ENCODE data around the gene TVP23A. TPM values are rescaled to one million over a fixed set of nuclear protein-coding genes. Genes with fewer than 3 reads are reported as not detected.

TVP23A gene
- polyA plus RNA-seq, 3 donors = 0.06 to 0.17 (median 0.08) TPM

DNA sequence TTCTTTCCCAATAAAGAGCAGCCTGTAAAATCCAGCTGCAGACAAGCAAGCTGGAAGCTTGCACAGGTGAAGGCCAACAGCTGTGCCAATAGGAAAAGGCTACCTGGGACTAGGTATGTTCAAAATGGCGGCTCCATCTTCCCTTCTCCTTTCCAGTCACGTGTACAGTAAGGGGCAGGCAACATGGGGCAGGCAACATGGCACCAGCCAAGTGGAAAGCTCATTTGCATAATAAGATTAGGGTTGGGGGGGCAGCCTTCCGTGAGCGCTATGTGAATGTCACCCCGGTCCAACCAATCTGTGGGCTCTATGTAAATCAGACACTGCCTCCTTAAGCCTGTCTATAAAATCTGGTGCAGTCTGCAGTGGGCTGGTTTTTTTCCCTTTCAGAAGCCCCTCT, 31.3 kb downstream of the TVP23A start:
- no peaks in the 10 kb centered on the region for H3K36me3 ChIP-seq (replicated peaks in 1 of 2; ENCODE audit: control insufficient read depth in 1 of 2, insufficient read depth in 2 of 2, low read length in 2 of 2)
- no peaks in the 10 kb centered on the region for H3K9me3 ChIP-seq (replicated peaks in 1 of 2; ENCODE audit: control insufficient read depth in 1 of 2, insufficient read depth in 1 of 2, low read length in 2 of 2)
- Mint-ChIP-seq H3K4me3 (no peak overlapping the region), H3K27me3 (ENCODE audit: low read depth in 3 of 3) (peaks cover 0 to 2% (median 1%) of the 10 kb centered on the region in 3 donors), H3K4me1 (peaks cover 7% of the 10 kb centered on the region), H3K27ac (no peak overlapping the region), H3K36me3 (no peaks in the 10 kb centered on the region), H3K9me3 (peaks cover 0 to 2% (median 0%) of the 10 kb centered on the region in 7 donors)
- no peaks in the 10 kb centered on the region for H3K79me2 ChIP-seq (ENCODE audit: insufficient read depth, low read length)
- no peak for DNase-seq
- TF ChIP-seq, protein P1, sequence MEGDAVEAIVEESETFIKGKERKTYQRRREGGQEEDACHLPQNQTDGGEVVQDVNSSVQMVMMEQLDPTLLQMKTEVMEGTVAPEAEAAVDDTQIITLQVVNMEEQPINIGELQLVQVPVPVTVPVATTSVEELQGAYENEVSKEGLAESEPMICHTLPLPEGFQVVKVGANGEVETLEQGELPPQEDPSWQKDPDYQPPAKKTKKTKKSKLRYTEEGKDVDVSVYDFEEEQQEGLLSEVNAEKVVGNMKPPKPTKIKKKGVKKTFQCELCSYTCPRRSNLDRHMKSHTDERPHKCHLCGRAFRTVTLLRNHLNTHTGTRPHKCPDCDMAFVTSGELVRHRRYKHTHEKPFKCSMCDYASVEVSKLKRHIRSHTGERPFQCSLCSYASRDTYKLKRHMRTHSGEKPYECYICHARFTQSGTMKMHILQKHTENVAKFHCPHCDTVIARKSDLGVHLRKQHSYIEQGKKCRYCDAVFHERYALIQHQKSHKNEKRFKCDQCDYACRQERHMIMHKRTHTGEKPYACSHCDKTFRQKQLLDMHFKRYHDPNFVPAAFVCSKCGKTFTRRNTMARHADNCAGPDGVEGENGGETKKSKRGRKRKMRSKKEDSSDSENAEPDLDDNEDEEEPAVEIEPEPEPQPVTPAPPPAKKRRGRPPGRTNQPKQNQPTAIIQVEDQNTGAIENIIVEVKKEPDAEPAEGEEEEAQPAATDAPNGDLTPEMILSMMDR (IDR thresholded peaks at IDR 0.05) = no peak
- no peaks in the 10 kb centered on the region for H3K27me3 ChIP-seq (ENCODE audit: control insufficient read depth in 2 of 2, insufficient read depth in 2 of 2, low read length in 2 of 2)
- WGBS (ENCODE audit: insufficient coverage) = 90% methylated on average over 2 of the region's 5 CpGs
- H3K4me1 ChIP-seq (ENCODE audit: control insufficient read depth in 1 of 2, insufficient read depth in 2 of 2, low read length in 2 of 2) = peaks cover 9 to 12% of the 10 kb centered on the region in 2 donors
- no peak overlapping the region for H3K27ac ChIP-seq (ENCODE audit: low read depth in 1 of 2, low read length in 2 of 2)
- H3K4me3 ChIP-seq (replicated peaks in 1 of 3; ENCODE audit: low read depth in 2 of 3, low read length in 3 of 3) = no peak overlapping the region
- no peak overlapping the region for H3K9ac ChIP-seq (ENCODE audit: insufficient read depth, low read length, poor library complexity, severe bottlenecking)
- H3K4me2 ChIP-seq (replicated peaks; ENCODE audit: extremely low read depth, low read length, poor library complexity, severe bottlenecking) = no peak overlapping the region
- no peak overlapping the region for H2AFZ ChIP-seq (ENCODE audit: insufficient read depth, low read depth, low read length, poor library complexity, severe bottlenecking)
- H4K20me1 ChIP-seq (ENCODE audit: insufficient read depth, low read length) = no peaks in the 10 kb centered on the region
- intact Hi-C loops (cut with micrococcal nuclease) = no loop called here

DNA sequence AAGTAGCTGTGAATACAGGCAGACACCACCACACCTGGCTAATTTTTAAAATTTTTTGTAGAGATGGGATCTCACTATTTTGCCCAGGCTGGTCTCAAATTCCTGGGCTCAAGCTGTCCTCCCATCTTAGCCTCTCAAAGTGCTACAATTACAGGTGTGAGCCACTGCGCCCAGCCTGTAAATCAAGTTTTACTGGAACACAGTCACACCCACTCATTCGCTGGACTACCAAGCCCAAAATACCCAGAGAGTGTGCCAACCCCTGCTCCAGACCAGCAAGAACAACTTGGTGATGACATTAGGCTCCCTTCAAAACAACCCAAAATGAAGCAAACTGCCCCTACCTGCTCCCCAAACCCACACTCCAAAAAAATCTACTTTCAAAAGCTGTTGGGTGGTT, 36.0 kb downstream of the TVP23A start:
- no peak overlapping the region for H3K9ac ChIP-seq (ENCODE audit: insufficient read depth, low read length, poor library complexity, severe bottlenecking)
- H3K36me3 Mint-ChIP-seq = no peaks in the 10 kb centered on the region
- H3K4me1 ChIP-seq (ENCODE audit: control insufficient read depth in 1 of 2, insufficient read depth in 2 of 2, low read length in 2 of 2) = no peaks in the 10 kb centered on the region
- intact Hi-C loops (cut with micrococcal nuclease) = no loop called here
- H3K4me2 ChIP-seq (replicated peaks; ENCODE audit: extremely low read depth, low read length, poor library complexity, severe bottlenecking) = no peak overlapping the region
- H3K9me3 ChIP-seq (replicated peaks in 1 of 2; ENCODE audit: control insufficient read depth in 1 of 2, insufficient read depth in 1 of 2, low read length in 2 of 2) = no peaks in the 10 kb centered on the region
- H3K79me2 ChIP-seq (ENCODE audit: insufficient read depth, low read length) = no peaks in the 10 kb centered on the region
- H2AFZ ChIP-seq (ENCODE audit: insufficient read depth, low read depth, low read length, poor library complexity, severe bottlenecking) = no peak overlapping the region
- no peak overlapping the region for H3K4me3 Mint-ChIP-seq
- no peak for DNase-seq
- no peak overlapping the region for H3K27ac Mint-ChIP-seq
- H3K4me3 ChIP-seq (replicated peaks in 1 of 3; ENCODE audit: low read depth in 2 of 3, low read length in 3 of 3) = no peak overlapping the region
- TF ChIP-seq, protein P1 (IDR thresholded peaks at IDR 0.05) = no peak
- H4K20me1 ChIP-seq (ENCODE audit: insufficient read depth, low read length) = no peaks in the 10 kb centered on the region
- WGBS (ENCODE audit: insufficient coverage) = 89% methylated on average over 2 of the region's 2 CpGs
- no peaks in the 10 kb centered on the region for H3K27me3 ChIP-seq (ENCODE audit: control insufficient read depth in 2 of 2, insufficient read depth in 2 of 2, low read length in 2 of 2)
- H3K36me3 ChIP-seq (replicated peaks in 1 of 2; ENCODE audit: control insufficient read depth in 1 of 2, insufficient read depth in 2 of 2, low read length in 2 of 2) = no peaks in the 10 kb centered on the region
- H3K27me3 Mint-ChIP-seq (ENCODE audit: low read depth in 3 of 3) = peaks cover 0 to 2% (median 1%) of the 10 kb centered on the region in 3 donors
- H3K9me3 Mint-ChIP-seq = peaks cover 0 to 2% (median 0%) of the 10 kb centered on the region in 7 donors
- no peak overlapping the region for H3K27ac ChIP-seq (ENCODE audit: low read depth in 1 of 2, low read length in 2 of 2)
- H3K4me1 Mint-ChIP-seq = no peaks in the 10 kb centered on the region
